WTC11 (cell line): Measurements from ENCODE around the gene LDLRAD3. TPM values are rescaled to one million over a fixed set of nuclear protein-coding genes. Genes with fewer than 3 reads are reported as not detected.

Experiments
- ATAC-seq: fragments of 200-7000 bp; cut with Tn5 transposase; 2 replicates; pipeline ENCODE4 v1.10.0; 2021; ENCODE audit warnings: mild to moderate bottlenecking, moderate library complexity
- CTCF ChIA-PET: fragments of 300-600 bp; sonication (Branson Sonifier 250); formaldehyde crosslinking; loops from one replicate; lab custom pipeline; 2021; ENCODE audit warnings: antibody characterized with exemption; lab: Charles Lee
- POLR2A ChIA-PET: fragments of 350-600 bp; sonication (Branson Sonifier 250); formaldehyde crosslinking; loops from one replicate; lab custom pipeline; 2021; ENCODE audit warnings: antibody characterized with exemption; lab: Charles Lee
- DNase-seq: peaks from one replicate; pipeline ENCODE4 v3.0.0; 2021; ENCODE audit warnings: low spot score
- H3K27ac Mint-ChIP-seq: 2 replicates; pipeline ENCODE4 v1.8.0; 2021; ENCODE audit warnings: mixed read lengths
- H3K27me3 Mint-ChIP-seq: 2 replicates; pipeline ENCODE4 v1.8.0; 2021; ENCODE audit warnings: low read depth, mild to moderate bottlenecking, moderate library complexity, mixed read lengths
- H3K36me3 Mint-ChIP-seq: 2 replicates; pipeline ENCODE4 v1.8.0; 2021; ENCODE audit warnings: mixed read lengths
- H3K4me1 Mint-ChIP-seq: 2 replicates; pipeline ENCODE4 v1.8.0; 2022; ENCODE audit warnings: mixed read lengths
- H3K4me3 Mint-ChIP-seq: 2 replicates; pipeline ENCODE4 v1.8.0; 2021; ENCODE audit warnings: mild to moderate bottlenecking, moderate library complexity, mixed read lengths
- H3K9me3 Mint-ChIP-seq: 2 replicates; pipeline ENCODE4 v1.8.0; 2021; ENCODE audit warnings: mixed read lengths
- CBFB ChIP-seq: sonication (generic); formaldehyde crosslinking; IDR thresholded peaks from 2 replicates; pipeline ENCODE4 v1.8.1; 2022; ENCODE audit warnings: mild to moderate bottlenecking, low read depth, missing genetic modification reagents
- CREB1 ChIP-seq: sonication (generic); formaldehyde crosslinking; IDR thresholded peaks from 2 replicates; pipeline ENCODE4 v1.8.0; 2023; ENCODE audit warnings: mild to moderate bottlenecking, missing genetic modification reagents
- CREM ChIP-seq: sonication (generic); formaldehyde crosslinking; IDR thresholded peaks from 2 replicates; pipeline ENCODE4 v1.8.1; 2022; ENCODE audit warnings: mild to moderate bottlenecking, missing genetic modification reagents, moderate library complexity
- GRHL2 ChIP-seq: fragments of 250-450 bp; sonication (Bioruptor Pico); IDR thresholded peaks from 2 replicates; pipeline ENCODE4 v1.8.0; 2022; ENCODE audit warnings: mild to moderate bottlenecking, moderate library complexity; ENCODE audit not compliant: insufficient replicate concordance, severe bottlenecking
- GTF2I ChIP-seq: fragments of 250-450 bp; sonication (Bioruptor Pico); conservative IDR thresholded peaks from 2 replicates; pipeline ENCODE4 v1.4.0; 2021; ENCODE audit warnings: mild to moderate bottlenecking
- JAZF1 ChIP-seq: fragments of 250-450 bp; sonication (Bioruptor Pico); IDR thresholded peaks from 2 replicates; pipeline ENCODE4 v1.9.0; 2021; ENCODE audit warnings: moderate library complexity, mild to moderate bottlenecking, inconsistent platforms
- KAT7 ChIP-seq: sonication (generic); formaldehyde crosslinking; IDR thresholded peaks from 2 replicates; pipeline ENCODE4 v1.8.1; 2023; ENCODE audit warnings: missing genetic modification reagents, mild to moderate bottlenecking, borderline replicate concordance
- MXD4 ChIP-seq: fragments of 250-450 bp; sonication (Bioruptor Pico); IDR thresholded peaks from 2 replicates; pipeline ENCODE4 v1.8.0; 2021; ENCODE audit warnings: mild to moderate bottlenecking, moderate library complexity, borderline replicate concordance
- NFYB ChIP-seq: sonication (generic); formaldehyde crosslinking; conservative IDR thresholded peaks from 2 replicates; pipeline ENCODE4 v1.8.0; 2022; ENCODE audit warnings: low read depth, missing genetic modification reagents
- OVOL2 ChIP-seq: fragments of 250-450 bp; sonication (Bioruptor Pico); IDR thresholded peaks from 2 replicates; pipeline ENCODE4 v1.9.0; 2021; ENCODE audit warnings: mild to moderate bottlenecking, borderline replicate concordance
- PRRX2 ChIP-seq: fragments of 250-450 bp; sonication (Bioruptor Pico); IDR thresholded peaks from 2 replicates; pipeline ENCODE4 v1.8.0; 2021; ENCODE audit warnings: mild to moderate bottlenecking
- TP53 ChIP-seq: sonication (generic); formaldehyde crosslinking; IDR thresholded peaks from 2 replicates; pipeline ENCODE4 v1.8.1; 2023; ENCODE audit warnings: mild to moderate bottlenecking, missing genetic modification reagents
- ZNF121 ChIP-seq: sonication (generic); formaldehyde crosslinking; IDR thresholded peaks from 2 replicates; pipeline ENCODE4 v1.8.0; 2023; ENCODE audit warnings: missing genetic modification reagents
- ZNF396 ChIP-seq: fragments of 250-450 bp; sonication (Bioruptor Pico); IDR thresholded peaks from 2 replicates; pipeline ENCODE4 v1.8.0; 2021; ENCODE audit warnings: mild to moderate bottlenecking, moderate library complexity, borderline replicate concordance
- ZNF671 ChIP-seq: fragments of 250-450 bp; sonication (Bioruptor Pico); IDR thresholded peaks from 2 replicates; pipeline ENCODE4 v1.8.0; 2021; ENCODE audit warnings: mild to moderate bottlenecking
- total RNA-seq: library from RNA; stranded (reverse); gene quantifications from 3 replicates; pipeline ENCODE4 v1.2.3, GENCODE V29; 2021
- TF ChIP-seq, protein P1 (sequence below): sonication (generic); formaldehyde crosslinking; IDR thresholded peaks from 2 replicates; pipeline ENCODE4 v1.8.0; 2023; ENCODE audit warnings: mild to moderate bottlenecking, missing genetic modification reagents
- TF ChIP-seq, protein P2 (sequence below): sonication (generic); formaldehyde crosslinking; IDR thresholded peaks from 2 replicates; pipeline ENCODE4 v1.8.1; 2023; ENCODE audit warnings: mild to moderate bottlenecking, missing genetic modification reagents, moderate library complexity
- TF ChIP-seq, protein P3 (sequence below): sonication (generic); formaldehyde crosslinking; IDR thresholded peaks from 2 replicates; pipeline ENCODE4 v1.8.0; 2022; ENCODE audit warnings: mild to moderate bottlenecking, missing genetic modification reagents
- TF ChIP-seq, protein P4 (sequence below): fragments of 200-600 bp; IDR thresholded peaks from 2 replicates; pipeline ENCODE4 v1.8.0; 2022; ENCODE audit warnings: antibody characterized with exemption
- TF ChIP-seq, protein P5 (sequence below): sonication (generic); formaldehyde crosslinking; IDR thresholded peaks from 2 replicates; pipeline ENCODE4 v1.8.1; 2023; ENCODE audit warnings: mild to moderate bottlenecking, missing genetic modification reagents
- TF ChIP-seq, protein P6 (sequence below): fragments of 250-450 bp; sonication (Bioruptor Pico); IDR thresholded peaks from 2 replicates; pipeline ENCODE4 v1.9.0; 2021; ENCODE audit warnings: mild to moderate bottlenecking
- TF ChIP-seq, protein P7 (sequence below): sonication (generic); formaldehyde crosslinking; IDR thresholded peaks from 2 replicates; pipeline ENCODE4 v1.8.0; 2022; ENCODE audit warnings: missing genetic modification reagents

LDLRAD3 gene
- total RNA-seq, 1 experiment from 2014 or later = 14.5 TPM

DNA sequence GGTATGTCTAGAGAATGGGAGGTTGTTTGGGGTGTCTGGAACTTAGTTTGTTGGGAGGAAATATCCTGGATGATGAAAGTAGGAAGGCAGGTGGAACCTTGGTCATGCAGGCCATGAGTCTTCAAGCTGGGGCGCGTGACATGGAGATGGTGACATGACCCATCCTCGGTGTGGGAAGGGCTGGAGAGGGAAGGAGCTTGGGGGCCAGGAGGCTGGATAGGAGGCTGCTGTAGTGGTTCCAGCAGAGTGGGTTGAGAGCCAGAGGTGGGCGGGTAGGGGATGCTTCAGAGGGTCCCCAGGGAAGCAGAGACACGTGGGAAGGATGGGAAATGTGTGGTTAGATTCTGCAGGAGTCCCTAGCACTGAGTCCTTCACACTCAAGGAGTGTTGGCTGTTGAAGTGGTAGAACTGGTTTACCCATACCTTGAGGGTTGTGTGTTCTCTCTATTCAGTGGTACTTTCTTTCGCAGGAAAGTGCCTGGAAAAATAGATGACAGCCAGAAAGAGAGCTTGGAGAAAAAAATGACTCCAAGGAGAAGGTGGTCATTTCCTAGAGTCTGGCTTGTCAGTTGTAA lies 56.8 kb downstream of the LDLRAD3 start:
- peak; percentile 45; the same call in 1 of the 2 replicates for ATAC-seq
- DNase-seq = no peak
- peaks cover 28% of the 10 kb centered on the region for H3K9me3 Mint-ChIP-seq
- peaks cover 49% of the 10 kb centered on the region for H3K4me1 Mint-ChIP-seq
- no peak overlapping the region for H3K4me3 Mint-ChIP-seq
- no peaks in the 10 kb centered on the region for H3K27me3 Mint-ChIP-seq
- peaks cover 29% of the 10 kb centered on the region for H3K36me3 Mint-ChIP-seq
- POLR2A ChIA-PET = interaction anchor here (0.6 kb wide), 1 partner anchor 1439 kb away, joined by 3 read pairs; no protein-coding TSS in a partner anchor
- CTCF ChIA-PET = interaction anchor here (1.3 to 3.3 kb wide), 2 partner anchors 69 to 179 kb away, joined by 6 to 25 read pairs; no protein-coding TSS in a partner anchor
- H3K27ac Mint-ChIP-seq = peak overlapping the region; percentile 39; the same call in 1 of the 2 replicates
- TF ChIP-seq CREM (CRISPR knock-in tag) (no peak), CBFB (CRISPR knock-in tag) (no peak), ZNF396 (no peak), OVOL2 (CRISPR knock-in tag) (no peak), ZNF121 (CRISPR knock-in tag) (no peak), NFYB (no peak), KAT7 (CRISPR knock-in tag) (no peak), GRHL2 (CRISPR knock-in tag) (no peak), CREB1 (no peak), MXD4 (CRISPR knock-in tag) (no peak), JAZF1 (no peak), ZNF671 (CRISPR knock-in tag) (no peak)
- TF ChIP-seq, protein P1, sequence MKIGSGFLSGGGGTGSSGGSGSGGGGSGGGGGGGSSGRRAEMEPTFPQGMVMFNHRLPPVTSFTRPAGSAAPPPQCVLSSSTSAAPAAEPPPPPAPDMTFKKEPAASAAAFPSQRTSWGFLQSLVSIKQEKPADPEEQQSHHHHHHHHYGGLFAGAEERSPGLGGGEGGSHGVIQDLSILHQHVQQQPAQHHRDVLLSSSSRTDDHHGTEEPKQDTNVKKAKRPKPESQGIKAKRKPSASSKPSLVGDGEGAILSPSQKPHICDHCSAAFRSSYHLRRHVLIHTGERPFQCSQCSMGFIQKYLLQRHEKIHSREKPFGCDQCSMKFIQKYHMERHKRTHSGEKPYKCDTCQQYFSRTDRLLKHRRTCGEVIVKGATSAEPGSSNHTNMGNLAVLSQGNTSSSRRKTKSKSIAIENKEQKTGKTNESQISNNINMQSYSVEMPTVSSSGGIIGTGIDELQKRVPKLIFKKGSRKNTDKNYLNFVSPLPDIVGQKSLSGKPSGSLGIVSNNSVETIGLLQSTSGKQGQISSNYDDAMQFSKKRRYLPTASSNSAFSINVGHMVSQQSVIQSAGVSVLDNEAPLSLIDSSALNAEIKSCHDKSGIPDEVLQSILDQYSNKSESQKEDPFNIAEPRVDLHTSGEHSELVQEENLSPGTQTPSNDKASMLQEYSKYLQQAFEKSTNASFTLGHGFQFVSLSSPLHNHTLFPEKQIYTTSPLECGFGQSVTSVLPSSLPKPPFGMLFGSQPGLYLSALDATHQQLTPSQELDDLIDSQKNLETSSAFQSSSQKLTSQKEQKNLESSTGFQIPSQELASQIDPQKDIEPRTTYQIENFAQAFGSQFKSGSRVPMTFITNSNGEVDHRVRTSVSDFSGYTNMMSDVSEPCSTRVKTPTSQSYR (CRISPR knock-in tag) = no peak
- TF ChIP-seq, protein P2, sequence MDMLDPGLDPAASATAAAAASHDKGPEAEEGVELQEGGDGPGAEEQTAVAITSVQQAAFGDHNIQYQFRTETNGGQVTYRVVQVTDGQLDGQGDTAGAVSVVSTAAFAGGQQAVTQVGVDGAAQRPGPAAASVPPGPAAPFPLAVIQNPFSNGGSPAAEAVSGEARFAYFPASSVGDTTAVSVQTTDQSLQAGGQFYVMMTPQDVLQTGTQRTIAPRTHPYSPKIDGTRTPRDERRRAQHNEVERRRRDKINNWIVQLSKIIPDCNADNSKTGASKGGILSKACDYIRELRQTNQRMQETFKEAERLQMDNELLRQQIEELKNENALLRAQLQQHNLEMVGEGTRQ (CRISPR knock-in tag) = no peak
- TF ChIP-seq, protein P3, sequence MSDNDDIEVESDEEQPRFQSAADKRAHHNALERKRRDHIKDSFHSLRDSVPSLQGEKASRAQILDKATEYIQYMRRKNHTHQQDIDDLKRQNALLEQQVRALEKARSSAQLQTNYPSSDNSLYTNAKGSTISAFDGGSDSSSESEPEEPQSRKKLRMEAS = no peak
- TF ChIP-seq, protein P4, sequence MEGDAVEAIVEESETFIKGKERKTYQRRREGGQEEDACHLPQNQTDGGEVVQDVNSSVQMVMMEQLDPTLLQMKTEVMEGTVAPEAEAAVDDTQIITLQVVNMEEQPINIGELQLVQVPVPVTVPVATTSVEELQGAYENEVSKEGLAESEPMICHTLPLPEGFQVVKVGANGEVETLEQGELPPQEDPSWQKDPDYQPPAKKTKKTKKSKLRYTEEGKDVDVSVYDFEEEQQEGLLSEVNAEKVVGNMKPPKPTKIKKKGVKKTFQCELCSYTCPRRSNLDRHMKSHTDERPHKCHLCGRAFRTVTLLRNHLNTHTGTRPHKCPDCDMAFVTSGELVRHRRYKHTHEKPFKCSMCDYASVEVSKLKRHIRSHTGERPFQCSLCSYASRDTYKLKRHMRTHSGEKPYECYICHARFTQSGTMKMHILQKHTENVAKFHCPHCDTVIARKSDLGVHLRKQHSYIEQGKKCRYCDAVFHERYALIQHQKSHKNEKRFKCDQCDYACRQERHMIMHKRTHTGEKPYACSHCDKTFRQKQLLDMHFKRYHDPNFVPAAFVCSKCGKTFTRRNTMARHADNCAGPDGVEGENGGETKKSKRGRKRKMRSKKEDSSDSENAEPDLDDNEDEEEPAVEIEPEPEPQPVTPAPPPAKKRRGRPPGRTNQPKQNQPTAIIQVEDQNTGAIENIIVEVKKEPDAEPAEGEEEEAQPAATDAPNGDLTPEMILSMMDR = no peak
- TF ChIP-seq, protein P5, sequence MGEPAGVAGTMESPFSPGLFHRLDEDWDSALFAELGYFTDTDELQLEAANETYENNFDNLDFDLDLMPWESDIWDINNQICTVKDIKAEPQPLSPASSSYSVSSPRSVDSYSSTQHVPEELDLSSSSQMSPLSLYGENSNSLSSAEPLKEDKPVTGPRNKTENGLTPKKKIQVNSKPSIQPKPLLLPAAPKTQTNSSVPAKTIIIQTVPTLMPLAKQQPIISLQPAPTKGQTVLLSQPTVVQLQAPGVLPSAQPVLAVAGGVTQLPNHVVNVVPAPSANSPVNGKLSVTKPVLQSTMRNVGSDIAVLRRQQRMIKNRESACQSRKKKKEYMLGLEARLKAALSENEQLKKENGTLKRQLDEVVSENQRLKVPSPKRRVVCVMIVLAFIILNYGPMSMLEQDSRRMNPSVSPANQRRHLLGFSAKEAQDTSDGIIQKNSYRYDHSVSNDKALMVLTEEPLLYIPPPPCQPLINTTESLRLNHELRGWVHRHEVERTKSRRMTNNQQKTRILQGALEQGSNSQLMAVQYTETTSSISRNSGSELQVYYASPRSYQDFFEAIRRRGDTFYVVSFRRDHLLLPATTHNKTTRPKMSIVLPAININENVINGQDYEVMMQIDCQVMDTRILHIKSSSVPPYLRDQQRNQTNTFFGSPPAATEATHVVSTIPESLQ = no peak
- TF ChIP-seq, all 79 proteins: peak for 0

DNA sequence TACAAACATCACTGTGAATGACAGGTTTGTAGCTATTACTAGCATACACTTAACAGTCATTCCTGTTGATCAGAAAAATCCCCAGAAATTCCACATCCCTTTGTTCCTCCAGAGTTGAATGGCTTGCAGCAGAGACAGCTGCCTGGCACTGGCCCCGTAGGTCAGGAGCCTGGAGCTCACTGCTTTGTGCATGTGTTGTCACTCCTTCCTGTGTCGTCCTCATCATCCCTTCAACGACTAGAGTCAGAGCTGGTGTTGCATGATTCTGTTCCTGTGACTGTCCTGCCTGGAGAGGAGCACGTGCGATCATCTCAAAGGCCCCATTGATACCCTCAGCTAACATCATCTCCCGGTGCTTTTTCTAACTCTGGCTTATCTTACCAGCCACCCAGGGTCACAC lies 58.3 kb downstream of the LDLRAD3 start:
- Mint-ChIP-seq H3K9me3 (peaks cover 28% of the 10 kb centered on the region), H3K36me3 (peaks cover 31% of the 10 kb centered on the region), H3K4me1 (peaks cover 51% of the 10 kb centered on the region), H3K27ac (peak overlapping the region; percentile 42), H3K4me3 (no peak overlapping the region), H3K27me3 (no peaks in the 10 kb centered on the region)
- ChIA-PET POLR2A (no interaction called here), CTCF (interaction anchor here (0.7 to 3.3 kb wide), 5 partner anchors 12 to 189 kb away, joined by 3 to 25 read pairs (median 3); no protein-coding TSS in a partner anchor)
- ATAC-seq (peak; percentile 75), DNase-seq (no peak)
- TF ChIP-seq TP53 (no peak), CBFB (CRISPR knock-in tag) (no peak), GTF2I (no peak), PRRX2 (no peak)
- TF ChIP-seq, protein P6, sequence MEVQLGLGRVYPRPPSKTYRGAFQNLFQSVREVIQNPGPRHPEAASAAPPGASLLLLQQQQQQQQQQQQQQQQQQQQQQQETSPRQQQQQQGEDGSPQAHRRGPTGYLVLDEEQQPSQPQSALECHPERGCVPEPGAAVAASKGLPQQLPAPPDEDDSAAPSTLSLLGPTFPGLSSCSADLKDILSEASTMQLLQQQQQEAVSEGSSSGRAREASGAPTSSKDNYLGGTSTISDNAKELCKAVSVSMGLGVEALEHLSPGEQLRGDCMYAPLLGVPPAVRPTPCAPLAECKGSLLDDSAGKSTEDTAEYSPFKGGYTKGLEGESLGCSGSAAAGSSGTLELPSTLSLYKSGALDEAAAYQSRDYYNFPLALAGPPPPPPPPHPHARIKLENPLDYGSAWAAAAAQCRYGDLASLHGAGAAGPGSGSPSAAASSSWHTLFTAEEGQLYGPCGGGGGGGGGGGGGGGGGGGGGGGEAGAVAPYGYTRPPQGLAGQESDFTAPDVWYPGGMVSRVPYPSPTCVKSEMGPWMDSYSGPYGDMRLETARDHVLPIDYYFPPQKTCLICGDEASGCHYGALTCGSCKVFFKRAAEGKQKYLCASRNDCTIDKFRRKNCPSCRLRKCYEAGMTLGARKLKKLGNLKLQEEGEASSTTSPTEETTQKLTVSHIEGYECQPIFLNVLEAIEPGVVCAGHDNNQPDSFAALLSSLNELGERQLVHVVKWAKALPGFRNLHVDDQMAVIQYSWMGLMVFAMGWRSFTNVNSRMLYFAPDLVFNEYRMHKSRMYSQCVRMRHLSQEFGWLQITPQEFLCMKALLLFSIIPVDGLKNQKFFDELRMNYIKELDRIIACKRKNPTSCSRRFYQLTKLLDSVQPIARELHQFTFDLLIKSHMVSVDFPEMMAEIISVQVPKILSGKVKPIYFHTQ (CRISPR knock-in tag) = no peak
- TF ChIP-seq, protein P7, sequence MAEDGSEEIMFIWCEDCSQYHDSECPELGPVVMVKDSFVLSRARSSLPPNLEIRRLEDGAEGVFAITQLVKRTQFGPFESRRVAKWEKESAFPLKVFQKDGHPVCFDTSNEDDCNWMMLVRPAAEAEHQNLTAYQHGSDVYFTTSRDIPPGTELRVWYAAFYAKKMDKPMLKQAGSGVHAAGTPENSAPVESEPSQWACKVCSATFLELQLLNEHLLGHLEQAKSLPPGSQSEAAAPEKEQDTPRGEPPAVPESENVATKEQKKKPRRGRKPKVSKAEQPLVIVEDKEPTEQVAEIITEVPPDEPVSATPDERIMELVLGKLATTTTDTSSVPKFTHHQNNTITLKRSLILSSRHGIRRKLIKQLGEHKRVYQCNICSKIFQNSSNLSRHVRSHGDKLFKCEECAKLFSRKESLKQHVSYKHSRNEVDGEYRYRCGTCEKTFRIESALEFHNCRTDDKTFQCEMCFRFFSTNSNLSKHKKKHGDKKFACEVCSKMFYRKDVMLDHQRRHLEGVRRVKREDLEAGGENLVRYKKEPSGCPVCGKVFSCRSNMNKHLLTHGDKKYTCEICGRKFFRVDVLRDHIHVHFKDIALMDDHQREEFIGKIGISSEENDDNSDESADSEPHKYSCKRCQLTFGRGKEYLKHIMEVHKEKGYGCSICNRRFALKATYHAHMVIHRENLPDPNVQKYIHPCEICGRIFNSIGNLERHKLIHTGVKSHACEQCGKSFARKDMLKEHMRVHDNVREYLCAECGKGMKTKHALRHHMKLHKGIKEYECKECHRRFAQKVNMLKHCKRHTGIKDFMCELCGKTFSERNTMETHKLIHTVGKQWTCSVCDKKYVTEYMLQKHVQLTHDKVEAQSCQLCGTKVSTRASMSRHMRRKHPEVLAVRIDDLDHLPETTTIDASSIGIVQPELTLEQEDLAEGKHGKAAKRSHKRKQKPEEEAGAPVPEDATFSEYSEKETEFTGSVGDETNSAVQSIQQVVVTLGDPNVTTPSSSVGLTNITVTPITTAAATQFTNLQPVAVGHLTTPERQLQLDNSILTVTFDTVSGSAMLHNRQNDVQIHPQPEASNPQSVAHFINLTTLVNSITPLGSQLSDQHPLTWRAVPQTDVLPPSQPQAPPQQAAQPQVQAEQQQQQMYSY (CRISPR knock-in tag) = no peak; the same call in 1 of the 2 replicates
